PFSK-1 (cell line): ENCODE data around the gene ESPN.

ENCODE experiments used
- FOXP2 ChIP-seq: optimal IDR thresholded peaks from 2 replicates; pipeline ENCODE3; 2011; ENCODE audit warnings: borderline replicate concordance, control low read depth, inconsistent platforms; ENCODE audit not compliant: insufficient read depth; ENCODE audit errors: extremely low read length, extremely low read depth
- POLR2AphosphoS5 ChIP-seq: IDR thresholded peaks from 2 replicates; pipeline ENCODE4 v1.6.1; 2012; ENCODE audit warnings: low read depth, mild to moderate bottlenecking, control low read depth, low read length, moderate library complexity
- REST ChIP-seq, 2 experiments: IDR thresholded peaks; 2 replicates each; pipeline versions ENCODE4 v1.6.1 to v1.8.0; 2011 to 2012; ENCODE audit warnings: low read depth in 2 of 2, low read length in 2 of 2, control low read depth in 1 of 2, inconsistent platforms in 1 of 2, mild to moderate bottlenecking in 1 of 2, moderate library complexity in 1 of 2; ENCODE audit not compliant: insufficient read depth in 1 of 2
- SIN3A ChIP-seq: IDR thresholded peaks from 2 replicates; pipeline ENCODE4 v1.6.1; 2012; ENCODE audit warnings: mild to moderate bottlenecking, low read length, moderate library complexity, borderline replicate concordance; ENCODE audit not compliant: insufficient read depth
- TAF1 ChIP-seq: IDR thresholded peaks from 2 replicates; pipeline ENCODE4 v1.6.1; 2012; ENCODE audit warnings: low read length, control low read depth, borderline replicate concordance; ENCODE audit not compliant: insufficient read depth

The ESPN gene

DNA sequence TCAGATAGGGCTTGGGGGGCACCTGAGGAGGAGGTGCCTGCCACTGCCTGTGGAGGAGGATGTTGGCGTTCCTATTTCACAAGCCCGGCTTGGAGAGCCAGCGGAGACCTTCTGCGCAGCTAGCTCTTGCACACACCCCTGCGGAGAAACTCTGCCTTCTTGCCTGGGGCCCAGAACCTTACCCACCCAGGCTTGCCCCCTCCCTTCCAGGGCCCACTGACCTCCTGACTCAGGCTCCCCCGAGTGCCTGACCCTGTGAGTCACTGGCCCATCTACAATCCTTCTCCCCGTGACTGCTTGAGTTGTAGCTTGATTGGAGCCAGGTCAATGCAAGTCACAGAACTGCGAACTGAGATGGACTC, 8.3 kb upstream of the ESPN start:
- TF ChIP-seq SIN3A (no peak), FOXP2 (no peak), REST (IDR thresholded peaks at IDR 0.05; ENCODE audit: insufficient read depth in 1 of 2, low read depth in 2 of 2, low read length in 2 of 2) (no peak), POLR2AphosphoS5 (no peak), TAF1 (no peak)

- TF ChIP-seq SIN3A (no peak), TAF1 (no peak), FOXP2 (no peak), REST (IDR thresholded peaks at IDR 0.05; ENCODE audit: insufficient read depth in 1 of 2, low read depth in 2 of 2, low read length in 2 of 2) (no peak)
Observed at GRCh38 chr1:6416906-6417305, 7.7 kb upstream of the ESPN start.

DNA sequence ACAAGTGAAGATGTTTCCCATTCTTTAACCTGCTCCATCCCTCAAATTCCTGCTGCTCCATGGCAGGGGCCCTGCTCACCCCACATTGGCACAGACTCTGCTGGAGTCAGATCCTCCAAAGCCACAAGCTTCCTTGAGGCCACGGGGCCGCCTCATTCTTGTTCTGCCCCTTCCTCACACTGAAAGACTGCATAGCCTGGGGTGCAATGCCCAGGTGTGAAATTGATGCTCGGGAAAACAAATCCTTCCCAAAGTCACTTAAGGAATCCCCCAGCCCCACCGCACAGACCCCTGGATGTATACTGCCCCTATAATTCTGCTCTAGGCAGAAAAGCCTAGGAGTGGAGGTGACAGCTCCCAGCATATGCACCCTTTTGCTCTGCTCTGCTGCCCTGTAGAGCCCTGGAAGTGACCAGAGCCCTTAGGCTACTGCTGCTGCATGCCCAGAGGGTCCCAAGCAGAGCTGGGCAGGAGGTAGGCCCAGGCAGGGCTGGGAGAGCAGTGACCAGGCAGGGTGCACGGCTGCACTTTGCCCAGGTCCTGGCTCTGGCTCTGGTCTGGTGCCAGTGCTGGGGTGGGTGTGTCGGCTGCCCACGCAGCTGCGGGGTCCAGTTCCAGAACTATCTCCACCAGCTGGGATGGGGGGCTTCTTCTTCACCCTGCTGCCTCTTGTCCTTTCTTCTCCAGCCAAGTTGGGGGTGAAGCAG, 6.5 kb upstream of the ESPN start:
- TF ChIP-seq TAF1 (no peak), POLR2AphosphoS5 (no peak)

GRCh38 chr1:6418668-6419396, 5.7 kb upstream of the ESPN start:
- TF ChIP-seq FOXP2 (no peak), TAF1 (no peak), SIN3A (no peak), REST (IDR thresholded peaks at IDR 0.05; ENCODE audit: insufficient read depth in 1 of 2, low read depth in 2 of 2, low read length in 2 of 2) (no peak), POLR2AphosphoS5 (no peak)

DNA sequence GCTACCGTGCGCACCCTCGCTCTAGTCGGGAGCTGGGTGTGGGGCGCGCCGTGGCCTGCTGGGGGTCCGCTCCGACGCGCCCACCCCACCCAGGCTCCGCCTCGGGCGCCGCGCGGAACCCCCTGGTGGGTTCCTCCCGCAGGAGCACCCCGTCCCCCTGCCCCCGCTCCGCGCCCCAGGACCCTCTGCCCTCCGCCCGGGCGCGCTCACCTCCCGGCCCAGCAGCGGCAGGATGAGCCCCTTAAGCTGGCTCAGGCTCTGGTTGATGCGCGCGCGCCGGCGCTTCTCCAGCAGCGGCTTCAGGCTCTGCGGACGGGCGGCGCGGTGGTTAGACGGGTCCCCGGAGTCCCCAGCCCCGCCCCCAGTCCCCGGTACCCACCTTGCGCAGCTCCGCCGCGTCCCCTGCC, 5.2 kb upstream of the ESPN start:
- no peak for TF ChIP-seq SIN3A
- no peak for TF ChIP-seq TAF1
- TF ChIP-seq POLR2AphosphoS5 = no peak
- no peak for TF ChIP-seq FOXP2
- TF ChIP-seq REST (IDR thresholded peaks at IDR 0.05; ENCODE audit: insufficient read depth in 1 of 2, low read depth in 2 of 2, low read length in 2 of 2) = no peak
